Left lung (tissue), 10 donors: ENCODE data around the gene ICAM4. TPM values are rescaled to one million over a fixed set of nuclear protein-coding genes. Genes with fewer than 3 reads are reported as not detected.

Experiments
- ATAC-seq: fragments of 200-7000 bp; cut with Tn5 transposase; one replicate; pipeline ENCODE4 v1.9.1; 2020; ENCODE audit warnings: moderate library complexity
- DNase-seq, 4 donors: peaks; one replicate each; pipeline ENCODE4 v3.0.0-alpha.2; 2013 to 2020
- H3K27ac ChIP-seq, 2 donors: fragments of 200-600 bp; sonication (generic) in 1 of 2; one replicate each; pipeline versions ENCODE4 v1.5.0 to v1.8.0; 2020 to 2021
- H3K27me3 ChIP-seq, 2 donors: fragments of 200-600 bp; sonication (generic) in 1 of 2; one replicate each; pipeline versions ENCODE4 v1.5.0 to v1.8.0; 2020 to 2021
- H3K36me3 ChIP-seq, 2 donors: fragments of 200-600 bp; sonication (generic) in 1 of 2; one replicate each; pipeline versions ENCODE4 v1.5.0 to v1.8.0; 2020 to 2021
- H3K4me1 ChIP-seq, 2 donors: fragments of 200-600 bp; one replicate each; pipeline ENCODE4 v1.8.0; 2021
- H3K4me3 ChIP-seq, 2 donors: fragments of 200-600 bp; sonication (generic) in 1 of 2; one replicate each; pipeline versions ENCODE4 v1.5.0 to v1.8.0; 2020 to 2021; ENCODE audit warnings: mild to moderate bottlenecking in 1 of 2
- H3K9me3 ChIP-seq, 2 donors: fragments of 200-600 bp; sonication (generic) in 1 of 2; one replicate each; pipeline versions ENCODE4 v1.5.0 to v1.8.0; 2020 to 2021
- intact Hi-C, 2 donors: fragments of 100-400 bp; cut with DNase I; formaldehyde crosslinking; loops; one replicate each; pipeline versions ENCODE4 v1.11.2 to v1.14.2; 2022
- polyA plus RNA-seq, 6 donors: library from polyadenylated mRNA; unstranded; fragments of 120-200 nt; gene quantifications; one replicate each; pipeline ENCODE4 v1.2.1, GENCODE V29; 2013; ENCODE audit not compliant: insufficient read length in 6 of 6
- total RNA-seq, 2 donors: library from RNA; stranded (reverse); fragmentation: NEBNext Ultra II Directional; extraction: Animal tissue kit (Norgen Biotek cat#: 25700); gene quantifications; one replicate each; pipeline ENCODE4 v1.2.1, GENCODE V29; 2021
- TF ChIP-seq, protein P1 (sequence below), 2 donors: fragments of 200-600 bp; sonication (generic) in 1 of 2; IDR thresholded peaks; one replicate each; pipeline versions ENCODE4 v1.5.0 to v1.8.0; 2021; ENCODE audit warnings: antibody characterized with exemption in 2 of 2
- donor health status: DM: no; HTN: yes; CAD: no.
- donor health status: DM: no; HTN: no; CAD: no.

The ICAM4 gene
- total and polyA plus RNA-seq, 8 donors = 4.5 to 25.3 (median 14.7) TPM

DNA sequence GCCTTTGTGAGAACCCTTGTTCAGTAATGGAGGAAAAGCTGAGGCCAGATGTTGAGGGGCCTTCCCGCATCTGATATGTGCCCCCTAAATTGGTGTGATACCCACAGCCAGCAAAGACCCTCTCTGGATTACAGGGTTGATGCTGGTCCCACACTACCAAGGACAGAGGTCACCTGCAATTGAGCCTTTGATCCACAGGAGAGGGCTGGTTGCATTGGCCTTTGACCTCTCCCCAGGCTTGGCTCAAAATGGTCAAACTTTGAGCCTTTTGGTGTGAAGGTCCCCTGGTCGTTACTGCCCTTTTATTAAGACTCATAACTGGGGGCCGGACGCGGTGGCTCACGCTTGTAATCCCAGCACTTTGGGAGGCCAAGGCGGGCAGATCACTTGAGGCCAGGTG lies 43.1 kb upstream of the ICAM4 start:
- Histone ChIP-seq H3K4me3 (no peak overlapping the region), H3K4me1 (peaks cover 3 to 8% of the 10 kb centered on the region in 2 donors), H3K27me3 (no peaks in the 10 kb centered on the region), H3K36me3 (no peaks in the 10 kb centered on the region), H3K9me3 (no peaks in the 10 kb centered on the region), H3K27ac (no peak overlapping the region)
- intact Hi-C loops = loop anchor here in 1 of 2 donors (10.0 kb wide), 1 partner anchor 129 kb away; the partner anchor contains the start of genes EIF3G and P2RY11
- DNase-seq (no peak), ATAC-seq (no peak)
- TF ChIP-seq, protein P1, sequence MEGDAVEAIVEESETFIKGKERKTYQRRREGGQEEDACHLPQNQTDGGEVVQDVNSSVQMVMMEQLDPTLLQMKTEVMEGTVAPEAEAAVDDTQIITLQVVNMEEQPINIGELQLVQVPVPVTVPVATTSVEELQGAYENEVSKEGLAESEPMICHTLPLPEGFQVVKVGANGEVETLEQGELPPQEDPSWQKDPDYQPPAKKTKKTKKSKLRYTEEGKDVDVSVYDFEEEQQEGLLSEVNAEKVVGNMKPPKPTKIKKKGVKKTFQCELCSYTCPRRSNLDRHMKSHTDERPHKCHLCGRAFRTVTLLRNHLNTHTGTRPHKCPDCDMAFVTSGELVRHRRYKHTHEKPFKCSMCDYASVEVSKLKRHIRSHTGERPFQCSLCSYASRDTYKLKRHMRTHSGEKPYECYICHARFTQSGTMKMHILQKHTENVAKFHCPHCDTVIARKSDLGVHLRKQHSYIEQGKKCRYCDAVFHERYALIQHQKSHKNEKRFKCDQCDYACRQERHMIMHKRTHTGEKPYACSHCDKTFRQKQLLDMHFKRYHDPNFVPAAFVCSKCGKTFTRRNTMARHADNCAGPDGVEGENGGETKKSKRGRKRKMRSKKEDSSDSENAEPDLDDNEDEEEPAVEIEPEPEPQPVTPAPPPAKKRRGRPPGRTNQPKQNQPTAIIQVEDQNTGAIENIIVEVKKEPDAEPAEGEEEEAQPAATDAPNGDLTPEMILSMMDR (IDR thresholded peaks at IDR 0.05) = no peak

DNA sequence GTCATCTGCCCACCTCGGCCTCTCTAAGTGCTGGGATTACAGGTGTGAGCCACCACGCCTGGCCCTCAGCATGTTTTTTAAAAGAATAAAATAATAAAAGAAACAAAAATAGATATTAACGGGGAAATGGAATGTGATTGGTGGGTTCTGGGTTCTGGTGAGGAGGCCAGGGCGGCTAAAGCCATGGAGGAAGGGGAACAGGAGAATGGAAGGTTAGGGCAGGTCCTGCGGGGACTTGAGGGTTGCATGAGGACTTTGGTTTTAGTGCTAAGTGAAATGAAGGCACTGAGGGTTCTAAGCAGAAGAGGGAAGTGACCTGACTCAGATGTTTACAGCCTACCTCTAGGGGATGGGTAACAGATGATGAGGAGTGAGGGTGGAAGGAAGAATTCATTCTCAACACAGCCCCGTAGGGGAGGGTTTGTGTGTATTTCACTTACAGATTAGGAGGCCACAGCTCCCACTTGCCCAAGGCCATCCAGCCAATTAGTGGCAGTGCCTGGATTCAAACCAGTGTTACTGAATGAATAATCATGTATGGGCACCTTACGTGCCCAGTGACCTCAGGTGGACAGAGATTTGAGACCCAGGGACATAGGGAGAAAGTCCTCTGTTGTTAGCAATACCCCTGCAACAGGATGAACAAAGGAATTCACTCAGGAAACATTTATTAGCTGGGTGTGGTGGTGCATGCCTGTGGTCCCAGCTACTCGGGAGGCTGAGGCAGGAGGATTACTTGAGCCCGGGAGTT lies 41.4 kb upstream of the ICAM4 start:
- Histone ChIP-seq H3K4me1 (peaks cover 0 to 6% of the 10 kb centered on the region in 2 donors), H3K27me3 (no peaks in the 10 kb centered on the region), H3K36me3 (no peaks in the 10 kb centered on the region), H3K4me3 (no peak overlapping the region), H3K9me3 (no peaks in the 10 kb centered on the region), H3K27ac (no peak overlapping the region)
- intact Hi-C loops = loop anchor here in 1 of 2 donors (10.0 kb wide), 1 partner anchor 131 kb away; the partner anchor contains the start of genes EIF3G and P2RY11
- no peak for ATAC-seq
- TF ChIP-seq, protein P1 (IDR thresholded peaks at IDR 0.05) = no peak
- no peak for DNase-seq

DNA sequence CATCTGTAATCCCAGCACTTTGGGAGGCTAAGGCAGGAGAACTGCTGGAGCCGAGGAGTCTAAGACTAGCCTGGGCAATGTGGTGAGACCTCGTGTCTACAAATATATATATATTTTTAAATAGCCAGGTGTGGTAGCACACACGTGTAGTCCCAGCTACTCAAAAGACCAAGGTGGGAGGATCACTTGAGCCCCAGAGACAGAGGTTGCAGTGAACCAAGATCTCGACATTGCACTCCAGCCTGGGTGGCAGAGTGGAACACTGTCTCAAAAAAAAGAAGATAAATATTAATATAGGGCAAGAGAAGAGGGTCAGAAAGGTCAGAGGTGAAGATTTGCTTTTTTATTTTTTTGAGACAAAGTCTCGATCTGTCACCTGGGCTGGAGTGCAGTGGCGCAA lies 40.2 kb upstream of the ICAM4 start:
- intact Hi-C loops = loop anchor here in 1 of 2 donors (10.0 kb wide), 1 partner anchor 132 kb away; the partner anchor contains the start of genes EIF3G and P2RY11
- H3K27ac ChIP-seq = no peak overlapping the region

DNA sequence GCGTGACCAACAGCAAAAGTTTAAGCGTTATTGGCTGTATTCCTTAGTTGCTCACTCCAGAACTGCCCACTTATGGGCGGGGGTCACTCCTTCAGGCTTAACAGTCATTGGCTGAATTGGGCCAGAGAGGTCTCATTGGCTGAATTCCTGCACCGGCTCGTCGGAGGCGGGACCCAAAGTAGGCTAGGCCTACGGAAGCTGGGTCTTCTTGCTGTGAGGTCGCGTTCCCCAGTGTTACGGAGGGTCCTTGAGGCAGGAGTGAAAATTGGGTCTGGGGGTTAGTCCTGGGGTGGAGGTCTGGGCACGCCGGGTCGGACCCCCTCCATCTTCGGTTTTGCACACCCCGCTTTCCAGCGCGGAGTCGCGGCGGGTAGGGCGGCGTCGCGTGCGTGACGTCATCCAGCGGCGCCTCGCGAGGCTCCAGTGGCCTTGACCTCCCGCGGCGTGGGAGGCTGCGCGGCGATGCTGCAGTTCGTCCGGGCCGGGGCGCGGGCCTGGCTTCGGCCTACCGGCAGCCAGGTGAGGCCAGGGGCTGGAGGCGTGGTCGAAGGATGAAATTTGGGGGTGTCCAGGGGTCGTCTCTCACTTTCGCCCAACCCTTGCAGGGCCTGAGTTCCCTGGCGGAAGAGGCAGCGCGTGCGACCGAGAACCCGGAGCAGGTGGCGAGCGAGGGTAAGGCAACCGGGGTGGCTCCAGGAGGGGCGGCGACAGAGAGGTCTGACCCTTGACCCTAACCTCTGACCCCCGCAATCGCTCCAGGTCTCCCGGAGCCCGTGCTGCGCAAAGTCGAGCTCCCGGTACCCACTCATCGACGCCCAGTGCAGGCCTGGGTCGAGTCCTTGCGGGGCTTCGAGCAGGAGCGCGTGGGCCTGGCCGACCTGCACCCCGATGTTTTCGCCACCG lies 34.7 kb upstream of the ICAM4 start, which contains the start of gene MRPL4:
Gene MRPL4, plus strand, starts transcription at position 423 of the 903 bp plus-strand sequence. Its CDS starts 40 bp downstream, at position 463.
- ATAC-seq (peak; percentile 92), DNase-seq (peak; percentile 96 to 98 (median 96))
- TF ChIP-seq, protein P1 (IDR thresholded peaks at IDR 0.05) = no peak
- H3K27ac ChIP-seq = peak within 1 kb of the TSS; percentile 53 to 77
- H3K9me3 ChIP-seq = no peaks in the 10 kb centered on the region
- peaks cover 3 to 27% of the 10 kb centered on the region in 2 donors for H3K4me1 ChIP-seq
- H3K36me3 ChIP-seq = peaks cover 0 to 33% of the 10 kb centered on the region in 2 donors
- intact Hi-C loops = no loop called here
- H3K4me3 ChIP-seq = peak within 1 kb of the TSS; percentile 80 to 81
- no peaks in the 10 kb centered on the region for H3K27me3 ChIP-seq

More for the DNA sequence above, 40.2 kb upstream of the ICAM4 start:
- no peak for ATAC-seq
- Histone ChIP-seq H3K4me3 (no peak overlapping the region), H3K9me3 (no peaks in the 10 kb centered on the region), H3K27me3 (no peaks in the 10 kb centered on the region), H3K4me1 (peaks cover 3 to 11% of the 10 kb centered on the region in 2 donors), H3K36me3 (no peaks in the 10 kb centered on the region)
- DNase-seq = no peak
- TF ChIP-seq, protein P1 (IDR thresholded peaks at IDR 0.05) = no peak
